CD14-positive monocyte (primary cell): ENCODE measurements around the gene ZNF76. TPM values are rescaled to one million over a fixed set of nuclear protein-coding genes. Genes with fewer than 3 reads are reported as not detected.

Experiments
- DNase-seq, 3 donors: peaks; one replicate each; pipeline ENCODE4 v3.0.0-alpha.2; 2011 to 2022
- H2AFZ ChIP-seq: 2 replicates; pipeline ENCODE4 v1.6.0; 2012; ENCODE audit warnings: mild to moderate bottlenecking, low read depth, low read length, inconsistent platforms; ENCODE audit not compliant: insufficient read depth, poor library complexity, severe bottlenecking
- H3K27ac ChIP-seq, 2 donors: 1 replicate in 1 of 2; 2 replicates in 1 of 2; pipeline ENCODE4 v1.5.1; 2012 to 2013; ENCODE audit warnings: low read length in 2 of 2, control low read depth in 1 of 2, inconsistent platforms in 1 of 2, low read depth in 1 of 2, mild to moderate bottlenecking in 1 of 2
- H3K27me3 ChIP-seq, 2 donors: one replicate each; pipeline versions ENCODE4 v1.6.0 to v1.6.1; 2011 to 2013; ENCODE audit warnings: low read length in 2 of 2; ENCODE audit not compliant: control insufficient read depth in 2 of 2, insufficient read depth in 2 of 2
- H3K36me3 ChIP-seq, 2 donors: replicated peaks in 1 of 2; 1 replicate in 1 of 2; 2 replicates in 1 of 2; pipeline versions ENCODE4 v1.5.1 to v1.6.1; 2012 to 2013; ENCODE audit warnings: low read length in 2 of 2, control low read depth in 1 of 2, inconsistent platforms in 1 of 2, mild to moderate bottlenecking in 1 of 2; ENCODE audit not compliant: insufficient read depth in 2 of 2, control insufficient read depth in 1 of 2
- H3K4me1 ChIP-seq, 2 donors: 1 replicate in 1 of 2; 2 replicates in 1 of 2; pipeline versions ENCODE4 v1.5.1 to v1.6.1; 2012 to 2013; ENCODE audit warnings: low read length in 2 of 2, control low read depth in 1 of 2, inconsistent platforms in 1 of 2, mild to moderate bottlenecking in 1 of 2, moderate library complexity in 1 of 2; ENCODE audit not compliant: insufficient read depth in 2 of 2, control insufficient read depth in 1 of 2
- H3K4me2 ChIP-seq: replicated peaks from 2 replicates; pipeline ENCODE3; 2012; ENCODE audit warnings: low read length, moderate library complexity, mild to moderate bottlenecking; ENCODE audit not compliant: poor library complexity, severe bottlenecking; ENCODE audit errors: extremely low read depth
- H3K4me3 ChIP-seq, 3 experiments: fragments of 200-600 bp in 1 of 3; sonication (generic) in 1 of 3; replicated peaks in 1 of 3; 1 replicate in 2 of 3; 2 replicates in 1 of 3; pipeline ENCODE4 v1.5.1; 2011 to 2013; ENCODE audit warnings: low read length in 3 of 3, mild to moderate bottlenecking in 3 of 3, control low read depth in 2 of 3, low read depth in 2 of 3, inconsistent platforms in 1 of 3, moderate library complexity in 1 of 3
- H3K79me2 ChIP-seq: 2 replicates; pipeline ENCODE4 v1.6.0; 2012; ENCODE audit warnings: mild to moderate bottlenecking, control low read depth, inconsistent platforms, low read length, moderate library complexity; ENCODE audit not compliant: insufficient read depth
- H3K9ac ChIP-seq: 2 replicates; pipeline ENCODE4 v1.6.0; 2017; ENCODE audit warnings: low read length, mild to moderate bottlenecking; ENCODE audit not compliant: insufficient read depth, poor library complexity, severe bottlenecking
- H3K9me3 ChIP-seq, 2 donors: replicated peaks in 1 of 2; 1 replicate in 1 of 2; 2 replicates in 1 of 2; pipeline versions ENCODE4 v1.5.1 to v1.6.1; 2012 to 2013; ENCODE audit warnings: low read length in 2 of 2, control low read depth in 1 of 2; ENCODE audit not compliant: control insufficient read depth in 1 of 2, insufficient read depth in 1 of 2
- H4K20me1 ChIP-seq: 2 replicates; pipeline ENCODE4 v1.6.0; 2012; ENCODE audit warnings: mild to moderate bottlenecking, low read length, control low read depth, moderate library complexity; ENCODE audit not compliant: insufficient read depth
- H3K27ac Mint-ChIP-seq, 7 donors: one replicate each; pipeline ENCODE4 v1.8.0; 2020; ENCODE audit warnings: mild to moderate bottlenecking in 7 of 7, mixed read lengths in 7 of 7, moderate library complexity in 6 of 7, inconsistent platforms in 2 of 7
- H3K27me3 Mint-ChIP-seq, 3 donors: one replicate each; pipeline ENCODE4 v1.8.0; 2021 to 2022; ENCODE audit warnings: low read depth in 3 of 3, mild to moderate bottlenecking in 3 of 3, mixed read lengths in 3 of 3, moderate library complexity in 3 of 3, inconsistent platforms in 1 of 3
- H3K36me3 Mint-ChIP-seq, 2 donors: one replicate each; pipeline ENCODE4 v1.8.0; 2020; ENCODE audit warnings: mixed read lengths in 2 of 2, inconsistent platforms in 1 of 2, mild to moderate bottlenecking in 1 of 2
- H3K4me1 Mint-ChIP-seq: one replicate; pipeline ENCODE4 v1.8.0; 2020; ENCODE audit warnings: mild to moderate bottlenecking, mixed read lengths
- H3K4me3 Mint-ChIP-seq, 2 donors: one replicate each; pipeline ENCODE4 v1.8.0; 2020; ENCODE audit warnings: mild to moderate bottlenecking in 2 of 2, mixed read lengths in 2 of 2, moderate library complexity in 1 of 2
- H3K9me3 Mint-ChIP-seq, 7 donors: one replicate each; pipeline ENCODE4 v1.8.0; 2020 to 2022; ENCODE audit warnings: mixed read lengths in 7 of 7, mild to moderate bottlenecking in 6 of 7, moderate library complexity in 6 of 7, inconsistent platforms in 2 of 7
- WGBS: methylation state at CpG from one replicate; pipeline ENCODE4 v1.1.5; 2013; ENCODE audit warnings: missing lambda C conversion rate; ENCODE audit not compliant: insufficient coverage; 5-methylcytosine and 5-hydroxymethylcytosine counted together
- intact Hi-C, 2 donors: fragments of 100-400 bp; cut with micrococcal nuclease; formaldehyde crosslinking; loops; one replicate each; pipeline versions ENCODE4 v1.15.0 to v1.15.1; 2023
- polyA plus RNA-seq, 3 donors: library from polyadenylated mRNA; depleted of rRNA in 1 of 3; unstranded in 2 of 3; stranded (reverse) in 1 of 3; fragments of 300-500 nt in 2 of 3; fragments of >200 nt in 1 of 3; fragmentation: Illumina TruSeq in 2 of 3; gene quantifications; 1 replicate in 2 of 3; 2 replicates in 1 of 3; pipeline ENCODE4 v1.2.3, GENCODE V29; 2012 to 2021
- TF ChIP-seq, protein P1 (sequence below): fragments of 200-600 bp; IDR thresholded peaks from one replicate; pipeline ENCODE4 v1.8.0; 2022; ENCODE audit warnings: antibody characterized with exemption, mild to moderate bottlenecking

Gene ZNF76
- polyA plus RNA-seq, 3 donors: 6.8 to 49.7 (median 9.6) TPM

DNA sequence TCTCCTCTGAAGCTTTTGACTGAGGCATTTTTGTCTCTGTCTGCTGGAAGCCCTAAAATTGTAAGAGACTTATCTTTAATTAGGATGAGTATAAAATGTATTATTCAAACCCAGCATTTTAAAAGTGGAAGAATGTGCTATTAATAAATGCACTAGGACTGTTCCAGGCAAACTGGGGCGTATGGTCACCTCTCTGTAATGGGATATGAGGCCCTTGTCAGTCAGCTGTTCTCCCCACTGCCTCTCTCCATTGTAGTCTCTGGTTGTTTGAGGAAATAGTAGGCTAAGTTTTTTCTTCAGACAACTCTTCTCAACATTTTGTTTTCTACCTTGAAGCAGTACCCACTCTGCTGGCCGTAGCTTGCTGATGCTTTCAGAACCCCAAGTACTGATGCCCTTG is 23.8 kb downstream of the ZNF76 start:
- Mint-ChIP-seq H3K27me3 (no peaks in the 10 kb centered on the region), H3K36me3 (peaks cover 68 to 81% of the 10 kb centered on the region in 2 donors), H3K4me3 (no peak overlapping the region), H3K9me3 (no peaks in the 10 kb centered on the region), H3K27ac (peak overlapping the region in 2 of 7 donors; percentile 32 to 70), H3K4me1 (peaks cover 5% of the 10 kb centered on the region)
- no peak overlapping the region for H3K9ac ChIP-seq
- DNase-seq: no peak
- H3K4me3 ChIP-seq: no peak overlapping the region
- no CpG with 5 or more reads among the region's 2 CpGs for WGBS
- H2AFZ ChIP-seq: no peak overlapping the region
- H3K4me1 ChIP-seq: peaks cover 0 to 3% of the 10 kb centered on the region in 2 donors
- no peaks in the 10 kb centered on the region for H3K27me3 ChIP-seq
- TF ChIP-seq, protein P1, sequence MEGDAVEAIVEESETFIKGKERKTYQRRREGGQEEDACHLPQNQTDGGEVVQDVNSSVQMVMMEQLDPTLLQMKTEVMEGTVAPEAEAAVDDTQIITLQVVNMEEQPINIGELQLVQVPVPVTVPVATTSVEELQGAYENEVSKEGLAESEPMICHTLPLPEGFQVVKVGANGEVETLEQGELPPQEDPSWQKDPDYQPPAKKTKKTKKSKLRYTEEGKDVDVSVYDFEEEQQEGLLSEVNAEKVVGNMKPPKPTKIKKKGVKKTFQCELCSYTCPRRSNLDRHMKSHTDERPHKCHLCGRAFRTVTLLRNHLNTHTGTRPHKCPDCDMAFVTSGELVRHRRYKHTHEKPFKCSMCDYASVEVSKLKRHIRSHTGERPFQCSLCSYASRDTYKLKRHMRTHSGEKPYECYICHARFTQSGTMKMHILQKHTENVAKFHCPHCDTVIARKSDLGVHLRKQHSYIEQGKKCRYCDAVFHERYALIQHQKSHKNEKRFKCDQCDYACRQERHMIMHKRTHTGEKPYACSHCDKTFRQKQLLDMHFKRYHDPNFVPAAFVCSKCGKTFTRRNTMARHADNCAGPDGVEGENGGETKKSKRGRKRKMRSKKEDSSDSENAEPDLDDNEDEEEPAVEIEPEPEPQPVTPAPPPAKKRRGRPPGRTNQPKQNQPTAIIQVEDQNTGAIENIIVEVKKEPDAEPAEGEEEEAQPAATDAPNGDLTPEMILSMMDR: no peak
- peaks cover 68 to 78% of the 10 kb centered on the region in 2 donors for H3K36me3 ChIP-seq
- H3K4me2 ChIP-seq: no peak overlapping the region
- H3K27ac ChIP-seq: no peak overlapping the region
- H4K20me1 ChIP-seq: no peaks in the 10 kb centered on the region
- intact Hi-C loops: no loop called here
- no peaks in the 10 kb centered on the region for H3K9me3 ChIP-seq
- H3K79me2 ChIP-seq: no peaks in the 10 kb centered on the region

DNA sequence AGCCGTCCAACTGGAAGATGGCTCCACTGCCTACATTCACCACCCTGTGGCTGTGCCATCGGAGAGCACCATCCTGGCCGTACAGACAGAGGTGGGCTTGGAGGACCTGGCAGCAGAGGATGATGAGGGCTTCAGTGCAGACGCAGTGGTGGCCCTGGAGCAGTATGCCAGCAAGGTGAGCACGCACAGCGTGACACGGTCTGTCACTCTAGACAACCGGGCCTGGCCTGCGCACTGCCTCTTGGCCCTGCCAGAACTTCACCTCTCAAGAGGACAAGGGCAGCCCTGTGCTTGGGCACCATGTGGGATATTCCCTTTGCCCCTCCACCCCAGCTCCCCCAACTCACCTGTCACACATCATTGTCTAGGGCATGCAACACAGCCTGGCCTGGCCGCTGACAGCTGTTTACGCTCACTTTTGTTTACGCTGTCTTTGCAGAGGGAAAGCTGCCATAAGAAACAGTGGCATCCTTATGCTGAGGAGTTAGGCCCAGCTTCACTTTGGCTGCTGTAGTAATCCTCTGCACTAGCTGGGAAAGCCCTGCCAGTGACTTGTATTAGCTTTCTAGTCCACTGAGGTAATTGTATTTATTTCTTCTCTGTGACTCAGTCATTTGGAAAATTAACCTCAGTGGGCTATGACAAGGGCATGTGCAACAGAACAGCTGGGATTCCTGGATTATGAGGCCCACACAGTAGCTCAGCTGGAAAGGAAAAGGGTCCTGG is 28.3 kb downstream of the ZNF76 start:
- no peak overlapping the region for H2AFZ ChIP-seq
- no peak overlapping the region for H3K4me3 Mint-ChIP-seq
- H3K36me3 Mint-ChIP-seq: peaks cover 86 to 100% of the 10 kb centered on the region in 2 donors
- no peaks in the 10 kb centered on the region for H3K79me2 ChIP-seq
- WGBS: 95% methylated on average over 10 of the region's 12 CpGs
- H3K4me1 Mint-ChIP-seq: no peaks in the 10 kb centered on the region
- TF ChIP-seq, protein P1: no peak
- H3K27ac Mint-ChIP-seq: no peak overlapping the region
- no peaks in the 10 kb centered on the region for H3K27me3 ChIP-seq
- intact Hi-C loops: no loop called here
- no peaks in the 10 kb centered on the region for H4K20me1 ChIP-seq
- H3K4me1 ChIP-seq: no peaks in the 10 kb centered on the region
- H3K9me3 ChIP-seq: no peaks in the 10 kb centered on the region
- no peak overlapping the region for H3K4me2 ChIP-seq
- no peak overlapping the region for H3K27ac ChIP-seq
- H3K9me3 Mint-ChIP-seq: no peaks in the 10 kb centered on the region
- no peak overlapping the region for H3K9ac ChIP-seq
- H3K27me3 Mint-ChIP-seq: no peaks in the 10 kb centered on the region
- H3K36me3 ChIP-seq: peaks cover 91 to 98% of the 10 kb centered on the region in 2 donors
- no peak for DNase-seq
- no peak overlapping the region for H3K4me3 ChIP-seq
